ENCODE results near the gene ZNF407. TPM values are rescaled to one million over a fixed set of nuclear protein-coding genes. Genes with fewer than 3 reads are reported as not detected.

Gene ZNF407
- total RNA-seq, 1 donor from 2014 or later: 31.4 TPM

- DNase-seq: no peak
These were observed 425.8 kb downstream of the ZNF407 start for GRCh38 chr18:75023473-75023872.

DNA sequence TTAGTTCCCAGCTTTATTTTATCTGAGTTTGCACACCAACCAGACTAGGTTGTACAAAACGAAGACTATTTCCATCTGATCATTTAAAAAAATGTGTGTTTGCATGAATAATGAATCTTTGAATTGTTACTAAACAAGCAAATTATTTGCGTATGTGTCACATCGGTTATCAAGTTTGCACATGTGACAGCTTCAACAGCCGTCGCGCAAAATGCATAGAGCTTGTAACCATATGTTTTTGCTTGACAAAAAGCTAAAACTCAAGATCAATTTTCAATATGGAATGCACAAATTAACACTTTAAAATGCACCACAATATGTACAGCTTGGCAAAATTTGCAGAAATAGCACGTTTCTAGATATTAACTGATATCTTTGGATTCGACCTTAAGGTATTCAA, 427.2 kb downstream of the ZNF407 start:
- DNase-seq: no peak

- DNase-seq: no peak
These were observed 427.9 kb downstream of the ZNF407 start for GRCh38 chr18:75025573-75025972.

DNA sequence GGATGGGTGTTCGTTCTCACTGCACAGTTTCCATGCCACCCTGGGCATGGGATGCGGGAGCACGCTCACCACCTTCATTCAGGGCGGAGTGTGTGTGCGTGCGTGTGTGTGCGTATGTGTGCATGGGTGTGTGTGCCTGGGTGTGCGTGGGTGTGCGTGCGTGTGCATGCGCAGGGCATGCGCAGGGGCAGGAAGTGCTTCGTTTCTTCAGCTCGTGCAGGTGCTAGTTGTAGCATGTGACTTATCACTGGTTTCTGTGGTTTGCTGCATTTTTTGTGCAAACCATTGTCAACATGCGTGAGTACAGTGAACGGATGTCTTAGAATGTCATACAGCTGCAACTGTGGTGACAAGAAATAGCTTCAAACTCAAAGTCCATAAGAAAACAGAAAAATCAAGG, 431.8 kb downstream of the ZNF407 start:
- DNase-seq: no peak

DNA sequence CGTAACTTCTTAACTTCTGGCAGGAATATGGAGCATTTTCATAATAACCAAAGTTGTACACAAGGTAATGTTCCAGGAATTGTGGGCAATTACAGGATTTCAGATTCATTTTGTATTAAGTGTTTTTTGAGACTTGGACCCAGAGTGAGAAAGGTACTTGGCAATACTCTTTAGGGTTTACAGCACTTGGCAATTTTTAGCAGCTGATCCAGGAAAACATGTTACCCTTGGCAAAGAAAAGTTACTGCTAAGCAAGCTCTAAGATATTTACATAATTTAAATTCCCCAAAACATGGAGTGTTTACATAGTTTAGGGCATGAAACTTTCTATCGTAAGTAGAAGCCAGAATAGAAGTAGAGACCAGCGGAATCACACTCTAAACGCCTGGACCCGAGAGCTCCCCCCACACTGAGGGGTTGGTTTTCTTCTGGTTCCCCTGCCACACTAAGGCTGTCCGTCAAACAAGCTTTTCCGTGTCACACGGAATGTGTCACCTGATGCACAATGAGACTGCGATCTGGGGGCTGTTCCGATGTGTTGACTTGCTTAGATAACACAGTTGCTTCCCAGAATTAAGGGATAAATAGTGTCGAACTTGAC, 434.1 kb downstream of the ZNF407 start:
- no peak for DNase-seq

DNA sequence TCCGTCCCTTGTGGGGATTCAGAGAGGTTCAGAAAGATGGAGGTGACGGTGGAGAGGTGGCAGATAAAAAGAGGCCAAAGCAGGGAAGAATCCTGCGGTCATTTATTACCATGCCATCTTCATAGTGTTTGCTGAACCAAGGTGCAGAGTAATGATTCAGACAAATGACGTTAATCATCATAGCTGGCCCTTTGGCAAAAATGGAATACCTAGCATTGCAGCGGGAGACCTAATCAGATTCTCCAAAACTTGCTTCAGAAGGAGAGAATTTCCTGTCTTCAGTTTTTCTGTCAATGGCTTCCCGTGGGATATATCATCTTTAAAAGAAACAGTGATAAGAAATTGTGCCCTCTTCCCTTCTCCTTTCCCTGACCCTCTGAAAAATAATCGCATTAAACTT, 435.8 kb downstream of the ZNF407 start:
- no peak for DNase-seq

GRCh38 chr18:75034937-75035336, 437.3 kb downstream of the ZNF407 start:
- no peak for DNase-seq

DNA sequence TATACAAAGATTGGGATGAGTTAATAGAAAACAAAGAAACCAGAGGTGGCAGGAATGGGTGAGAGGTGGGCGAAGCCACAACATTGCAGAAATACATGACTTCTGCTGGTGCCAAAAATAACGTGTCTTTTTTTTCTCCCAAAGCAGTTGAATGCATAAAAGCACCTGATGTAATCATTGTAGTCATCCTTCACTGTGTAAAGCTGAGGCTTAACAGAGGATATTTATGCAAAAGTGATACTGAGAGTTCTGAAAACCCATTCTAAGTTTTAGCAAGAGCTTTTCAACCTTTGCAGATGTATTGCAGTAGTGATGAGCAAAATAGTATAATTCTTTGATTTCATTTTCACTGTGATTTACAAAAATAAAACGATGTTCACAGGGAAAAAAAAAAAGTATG, 438.3 kb downstream of the ZNF407 start:
- no peak for DNase-seq

DNA sequence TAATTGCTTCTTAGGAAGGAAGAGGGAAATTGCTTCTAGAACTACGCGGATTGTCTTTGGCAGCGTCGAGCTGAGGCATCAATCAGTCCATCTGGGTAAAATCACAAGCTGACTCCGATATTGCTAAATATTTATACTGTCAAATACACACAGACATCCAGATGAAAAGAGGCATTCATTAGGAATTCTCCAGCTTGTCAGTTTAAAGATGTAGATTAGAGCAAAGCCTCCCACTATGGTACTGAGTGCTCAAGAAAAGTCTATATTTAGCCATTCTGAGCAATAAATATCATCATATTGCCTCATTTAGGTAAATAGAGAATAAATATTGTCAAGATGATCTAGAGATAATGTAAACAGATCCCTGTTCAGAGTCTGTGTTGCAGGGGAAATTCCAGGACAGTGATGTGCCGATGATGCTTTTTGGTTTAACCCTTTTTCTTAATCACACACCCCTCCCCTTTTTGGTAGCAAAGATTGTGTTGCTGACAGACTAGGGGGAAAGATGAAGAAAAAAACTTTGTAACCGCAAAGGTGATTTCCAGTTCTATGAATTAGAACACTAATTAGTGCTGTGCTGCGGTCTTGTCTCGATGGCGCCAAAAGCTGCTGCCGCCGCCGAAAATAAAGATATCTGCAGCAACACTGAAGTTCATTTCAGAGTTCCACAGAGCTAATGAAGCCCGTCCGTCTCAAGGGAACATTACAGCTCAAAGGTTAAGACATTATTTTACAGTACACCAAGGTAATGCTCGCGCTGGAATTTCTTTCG, 439.4 kb downstream of the ZNF407 start:
- no peak for DNase-seq

DNA sequence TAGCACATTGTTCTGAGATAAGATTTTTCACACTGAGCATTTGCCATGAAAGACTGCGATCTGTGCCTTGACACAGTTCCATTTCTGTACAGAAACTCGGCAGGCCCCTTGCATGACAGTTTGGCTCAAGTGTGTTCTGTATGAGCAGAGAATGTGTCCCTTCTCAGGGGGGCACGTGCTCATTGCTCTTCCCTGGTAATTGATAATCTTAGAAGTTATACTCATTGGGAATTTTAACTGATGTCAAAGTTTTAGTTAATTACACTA, 440.0 kb downstream of the ZNF407 start:
- DNase-seq: no peak

DNA sequence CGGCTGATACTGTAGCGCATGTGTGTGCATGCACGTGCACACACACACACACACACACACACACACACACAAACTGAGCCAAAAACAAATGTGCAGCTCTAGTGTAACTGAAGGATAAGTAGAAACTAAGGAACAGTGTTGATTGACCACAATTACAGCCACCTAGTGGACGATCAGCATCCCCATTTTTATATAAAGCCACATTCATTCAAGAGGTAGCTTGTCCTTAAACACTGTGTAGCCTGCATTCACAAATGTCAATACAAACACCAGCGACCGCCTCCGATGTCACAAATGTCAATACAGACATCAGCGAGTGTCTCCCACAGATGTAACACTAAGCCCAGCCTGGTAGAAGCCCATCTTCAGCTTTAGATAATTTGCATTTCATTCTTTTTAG, 443.9 kb downstream of the ZNF407 start:
- DNase-seq: no peak

GRCh38 chr18:75043478-75043877, 445.8 kb downstream of the ZNF407 start:
- DNase-seq: no peak

- no peak for DNase-seq
These were observed 446.6 kb downstream of the ZNF407 start for GRCh38 chr18:75044296-75044695.

- no peak for DNase-seq
These were observed 447.1 kb downstream of the ZNF407 start for GRCh38 chr18:75044791-75045190.

DNA sequence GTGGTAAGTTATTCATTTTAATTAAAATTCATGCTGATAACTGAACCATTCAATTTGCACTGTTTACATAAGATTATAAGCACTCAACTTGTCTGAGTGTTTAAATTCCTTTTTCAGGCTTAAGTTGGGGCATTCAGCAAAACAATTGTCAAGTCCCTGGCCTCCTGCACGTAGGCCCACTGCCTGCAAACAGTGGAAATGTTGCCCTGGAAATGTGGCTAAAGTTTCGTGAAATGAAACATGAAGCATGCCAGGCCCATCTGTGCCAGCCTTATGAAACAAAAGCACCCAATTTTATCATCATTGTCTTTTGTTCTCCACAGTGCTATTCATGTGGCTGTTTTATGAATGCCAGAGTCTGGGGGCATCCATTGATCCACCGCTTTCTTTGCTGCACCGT, 447.6 kb downstream of the ZNF407 start:
- DNase-seq: no peak

DNA sequence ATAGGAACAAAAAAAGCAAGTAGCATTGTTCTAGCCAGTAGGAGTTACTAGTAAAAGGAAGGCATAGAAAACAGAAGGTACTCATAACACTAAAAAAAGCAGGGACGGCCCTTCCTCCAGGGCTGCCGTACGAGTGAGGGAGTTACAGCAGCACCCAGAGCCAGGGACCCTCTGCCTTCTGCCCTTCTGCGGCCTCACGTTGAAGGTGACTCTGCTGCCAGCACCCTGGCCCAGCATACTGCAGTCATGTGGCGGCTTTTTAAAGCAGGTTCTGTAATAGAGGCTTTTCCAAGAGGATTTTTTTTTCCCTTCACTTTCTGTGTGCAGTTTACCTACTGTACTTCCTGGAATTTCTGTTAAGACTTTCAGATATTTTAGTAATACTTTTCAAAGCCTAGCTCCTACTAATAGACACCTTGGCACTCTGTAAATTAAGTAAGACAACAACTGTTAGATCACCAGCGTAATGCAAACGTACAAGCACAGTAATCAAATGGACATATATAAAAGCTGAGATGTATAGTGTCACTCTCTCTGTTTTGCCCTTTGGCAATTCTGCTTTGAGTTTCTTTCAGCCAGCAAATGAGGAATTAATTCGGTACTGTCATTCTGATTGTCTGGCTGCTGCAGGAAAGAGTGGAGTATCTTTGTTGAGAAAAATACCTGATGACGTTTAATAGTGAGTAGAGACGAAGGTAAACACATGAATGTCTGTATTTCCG, 449.7 kb downstream of the ZNF407 start:
- DNase-seq: no peak

DNA sequence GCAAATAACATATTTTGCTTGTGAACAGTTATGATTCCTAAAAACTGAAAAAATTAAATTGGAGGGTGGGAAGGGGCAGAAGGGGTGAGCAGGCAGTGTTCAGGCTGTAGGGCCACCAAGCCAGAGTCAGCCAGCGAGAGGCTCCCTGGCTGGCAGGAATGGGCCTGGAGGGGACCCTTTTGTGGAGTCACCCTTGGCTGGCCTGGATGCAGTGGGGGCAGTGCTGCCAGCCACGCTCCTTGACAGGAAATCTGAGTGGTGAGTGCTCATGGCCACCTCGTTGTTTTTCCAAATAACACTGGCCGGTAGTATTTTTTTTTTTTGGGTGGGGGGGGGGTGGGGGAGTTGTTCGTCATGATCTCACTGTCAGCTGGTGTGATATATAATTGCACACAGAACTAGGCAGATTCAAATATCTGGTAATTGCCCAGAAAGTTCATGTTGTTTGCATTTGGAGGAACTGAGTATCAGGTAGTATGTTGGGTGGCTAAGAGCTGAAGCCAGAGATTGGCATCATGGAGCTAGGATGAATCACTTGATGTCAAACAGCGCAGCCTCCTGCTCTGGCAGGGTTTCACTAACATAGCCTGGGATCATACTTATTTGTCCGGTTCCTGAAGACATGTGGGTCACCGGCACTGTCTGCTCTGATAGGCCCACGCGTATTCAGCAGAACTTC, 451.2 kb downstream of the ZNF407 start:
- no peak for DNase-seq

DNA sequence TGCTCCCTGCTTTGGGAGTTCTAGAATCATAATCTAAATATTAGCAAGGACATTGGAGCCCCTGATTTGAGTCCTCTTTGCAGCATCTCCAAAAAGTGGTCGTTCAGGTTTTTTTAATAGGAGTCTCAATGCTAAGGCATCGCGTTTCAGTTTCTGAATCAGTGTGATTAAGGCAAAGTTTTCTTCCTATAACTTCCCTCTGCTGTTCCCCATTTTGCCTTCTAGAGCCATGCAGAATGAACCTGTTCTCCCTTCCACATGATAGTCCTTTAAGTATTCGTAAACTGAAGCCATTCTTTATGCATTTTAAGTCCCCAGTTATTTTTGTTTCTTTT, 451.8 kb downstream of the ZNF407 start:
- no peak for DNase-seq

GRCh38 chr18:75051757-75052156, 454.1 kb downstream of the ZNF407 start:
- no peak for DNase-seq

DNA sequence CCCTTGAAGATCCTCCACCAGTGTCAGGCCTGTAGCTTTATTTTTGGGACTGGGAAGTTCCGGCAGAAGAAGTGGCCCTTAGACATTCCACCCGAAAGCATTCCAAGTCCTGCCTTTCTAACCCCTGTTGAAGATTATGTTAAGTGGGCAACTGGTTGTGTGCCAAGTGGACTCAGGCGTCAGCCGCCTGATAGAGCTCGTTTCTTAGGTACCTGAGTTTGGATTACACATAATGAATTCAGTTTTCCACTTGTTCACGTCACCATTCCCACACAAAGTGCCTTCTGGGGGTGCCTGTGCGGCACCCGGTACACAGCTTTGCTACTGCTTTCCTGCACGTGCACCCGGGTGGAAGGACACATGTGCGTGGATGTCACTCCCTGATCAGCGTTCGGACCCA, 454.8 kb downstream of the ZNF407 start:
- DNase-seq: no peak

DNA sequence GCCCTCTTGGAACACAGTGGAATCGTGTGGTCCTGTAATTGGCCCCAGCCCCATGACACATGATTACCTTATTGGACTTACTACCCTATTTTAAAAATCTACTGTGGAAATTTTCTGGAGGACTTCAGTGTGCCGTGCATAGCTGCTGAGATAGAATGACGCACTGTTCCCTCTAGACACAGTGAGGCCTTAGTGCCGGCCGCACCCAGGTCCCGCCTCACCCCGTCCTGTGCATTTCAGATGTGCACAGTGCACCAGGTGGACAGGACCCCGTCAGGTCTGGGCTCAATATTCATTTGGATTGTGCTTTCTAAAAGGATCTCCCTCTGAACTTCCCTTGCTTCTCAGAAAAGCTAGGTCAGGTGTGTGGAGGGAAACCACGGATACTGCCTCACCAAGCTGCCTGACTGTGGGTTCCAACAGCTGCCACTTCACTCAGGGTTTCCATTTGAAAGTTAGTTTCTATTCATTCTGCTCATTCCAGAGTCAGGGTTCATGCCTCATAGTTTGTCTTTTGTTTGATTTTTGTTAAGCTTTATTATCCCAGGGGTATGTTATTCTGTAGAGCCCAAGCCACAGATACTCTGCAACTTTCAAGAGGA, 455.5 kb downstream of the ZNF407 start:
- DNase-seq: no peak

DNA sequence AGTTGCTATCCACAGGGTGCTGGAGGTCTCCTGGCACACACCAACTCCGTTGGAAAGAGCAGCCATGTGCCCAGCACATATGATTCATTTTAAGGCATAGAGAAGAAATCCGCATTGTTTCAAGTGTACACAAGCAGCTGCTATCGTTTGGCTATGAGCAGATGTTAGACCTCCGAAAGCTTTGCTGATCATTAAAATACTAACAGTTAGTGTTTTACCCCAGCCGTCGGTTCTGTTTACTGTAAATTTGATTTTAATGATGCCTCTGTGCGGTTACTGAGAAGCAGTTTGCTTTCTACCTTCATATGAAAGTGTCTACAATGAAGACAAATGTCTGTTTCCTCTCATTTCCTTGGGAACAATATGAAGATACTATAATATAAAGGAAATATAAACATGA, 456.4 kb downstream of the ZNF407 start:
- no peak for DNase-seq

DNA sequence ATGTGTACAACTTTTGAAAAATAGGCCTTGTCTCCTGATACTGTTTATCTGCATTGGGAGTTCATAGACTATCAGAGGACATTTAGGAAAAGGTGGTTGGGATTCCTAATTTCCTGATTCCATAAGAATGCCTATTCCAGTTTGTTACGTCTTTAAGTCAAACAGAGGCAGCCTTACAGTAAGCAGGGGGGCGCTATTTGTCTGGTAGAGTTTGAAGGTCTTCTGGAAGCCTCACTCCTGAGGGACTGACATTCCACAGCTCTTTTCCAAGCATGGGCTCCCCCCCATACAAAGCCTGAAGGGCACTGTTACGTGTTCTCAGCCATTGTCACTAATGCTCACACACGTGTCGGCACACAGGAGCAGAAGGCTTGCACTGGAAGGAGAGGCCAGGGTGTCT, 456.9 kb downstream of the ZNF407 start:
- DNase-seq: no peak

Data from occipital lobe (tissue), 2 donors.